HUES64 (cell line): ENCODE data around the gene SETBP1.

Experiments
- H3K27ac ChIP-seq: 2 replicates; pipeline ENCODE4 v1.7.0; 2013; ENCODE audit warnings: low read depth, low read length, inconsistent platforms
- H3K27me3 ChIP-seq: 2 replicates; pipeline ENCODE4 v1.6.1; 2013; ENCODE audit warnings: mild to moderate bottlenecking, low read length; ENCODE audit not compliant: insufficient read depth
- H3K36me3 ChIP-seq: 2 replicates; pipeline ENCODE4 v1.6.1; 2013; ENCODE audit warnings: mild to moderate bottlenecking, low read length; ENCODE audit not compliant: insufficient read depth
- H3K4me1 ChIP-seq: 2 replicates; pipeline ENCODE4 v1.6.1; 2013; ENCODE audit warnings: mild to moderate bottlenecking, low read length, moderate library complexity; ENCODE audit not compliant: insufficient read depth
- H3K4me3 ChIP-seq: 2 replicates; pipeline ENCODE4 v1.5.1; 2013; ENCODE audit warnings: mild to moderate bottlenecking, low read length, moderate library complexity
- H3K9ac ChIP-seq: 2 replicates; pipeline ENCODE4 v1.6.1; 2013; ENCODE audit warnings: mild to moderate bottlenecking, low read depth, low read length
- H3K9me3 ChIP-seq: 2 replicates; pipeline ENCODE4 v1.6.1; 2013; ENCODE audit warnings: low read depth, low read length; ENCODE audit not compliant: insufficient read depth
- WGBS: fragments of 150-250, 120-280 bp; methylation state at CpG from one replicate; pipeline ENCODE4 v1.1.7; 2013; ENCODE audit warnings: missing lambda C conversion rate; 5-methylcytosine and 5-hydroxymethylcytosine counted together

Gene SETBP1

GRCh38 chr18:45061359-45061758 is 380.7 kb downstream of the SETBP1 start:
- no peak overlapping the region for H3K9ac ChIP-seq
- H3K4me1 ChIP-seq: no peaks in the 10 kb centered on the region; the same call in 1 of the 2 replicates
- no peaks in the 10 kb centered on the region for H3K27me3 ChIP-seq
- no peaks in the 10 kb centered on the region for H3K36me3 ChIP-seq
- 100% methylated on average over 1 of the region's 2 CpGs for WGBS
- no peak overlapping the region for H3K27ac ChIP-seq
- no peaks in the 10 kb centered on the region for H3K9me3 ChIP-seq
- no peak overlapping the region for H3K4me3 ChIP-seq

GRCh38 chr18:45063246-45064038 is 382.8 kb downstream of the SETBP1 start:
- 96% methylated on average over 46 of the region's 55 CpGs for WGBS
- Histone ChIP-seq H3K9me3 (no peaks in the 10 kb centered on the region), H3K4me3 (no peak overlapping the region), H3K27me3 (no peaks in the 10 kb centered on the region), H3K9ac (no peak overlapping the region), H3K27ac (no peak overlapping the region), H3K4me1 (no peaks in the 10 kb centered on the region; the same call in 1 of the 2 replicates), H3K36me3 (no peaks in the 10 kb centered on the region)

GRCh38 chr18:45066210-45066609 is 385.5 kb downstream of the SETBP1 start:
- H3K27me3 ChIP-seq: no peaks in the 10 kb centered on the region
- no peaks in the 10 kb centered on the region for H3K4me1 ChIP-seq
- H3K9me3 ChIP-seq: no peaks in the 10 kb centered on the region
- H3K9ac ChIP-seq: no peak overlapping the region
- no peaks in the 10 kb centered on the region for H3K36me3 ChIP-seq
- 86% methylated on average over 4 of the region's 4 CpGs for WGBS
- H3K27ac ChIP-seq: no peak overlapping the region
- no peak overlapping the region for H3K4me3 ChIP-seq

GRCh38 chr18:45066886-45067285 is 386.2 kb downstream of the SETBP1 start:
- Histone ChIP-seq H3K27me3 (no peaks in the 10 kb centered on the region), H3K9ac (no peak overlapping the region), H3K27ac (no peak overlapping the region), H3K9me3 (no peaks in the 10 kb centered on the region), H3K36me3 (no peaks in the 10 kb centered on the region), H3K4me3 (no peak overlapping the region), H3K4me1 (no peaks in the 10 kb centered on the region)
- WGBS: 90% methylated on average over 2 of the region's 2 CpGs

- Histone ChIP-seq H3K36me3 (no peaks in the 10 kb centered on the region), H3K27me3 (no peaks in the 10 kb centered on the region), H3K9me3 (no peaks in the 10 kb centered on the region), H3K9ac (no peak overlapping the region), H3K4me1 (no peaks in the 10 kb centered on the region), H3K27ac (no peak overlapping the region), H3K4me3 (no peak overlapping the region)
- WGBS: 98% methylated on average over 2 of the region's 2 CpGs
Observed at GRCh38 chr18:45068400-45069094, 387.9 kb downstream of the SETBP1 start.

GRCh38 chr18:45069546-45069945 is 388.9 kb downstream of the SETBP1 start:
- H3K4me1 ChIP-seq: no peaks in the 10 kb centered on the region
- 93% methylated on average over 1 of the region's 1 CpG for WGBS
- no peak overlapping the region for H3K9ac ChIP-seq
- no peaks in the 10 kb centered on the region for H3K27me3 ChIP-seq
- no peaks in the 10 kb centered on the region for H3K36me3 ChIP-seq
- H3K27ac ChIP-seq: no peak overlapping the region
- no peak overlapping the region for H3K4me3 ChIP-seq
- no peaks in the 10 kb centered on the region for H3K9me3 ChIP-seq

GRCh38 chr18:45071956-45072355 is 391.3 kb downstream of the SETBP1 start:
- Histone ChIP-seq H3K9me3 (no peaks in the 10 kb centered on the region), H3K27ac (no peak overlapping the region), H3K27me3 (no peaks in the 10 kb centered on the region), H3K4me1 (no peaks in the 10 kb centered on the region), H3K9ac (no peak overlapping the region), H3K4me3 (no peak overlapping the region), H3K36me3 (no peaks in the 10 kb centered on the region)
- WGBS: 92% methylated on average over 3 of the region's 3 CpGs

GRCh38 chr18:45073556-45073955 is 392.9 kb downstream of the SETBP1 start:
- no peaks in the 10 kb centered on the region for H3K27me3 ChIP-seq
- no peak overlapping the region for H3K4me3 ChIP-seq
- H3K9ac ChIP-seq: no peak overlapping the region
- H3K9me3 ChIP-seq: no peaks in the 10 kb centered on the region
- H3K27ac ChIP-seq: no peak overlapping the region
- H3K4me1 ChIP-seq: no peaks in the 10 kb centered on the region
- H3K36me3 ChIP-seq: no peaks in the 10 kb centered on the region

GRCh38 chr18:45081566-45082181 is 401.0 kb downstream of the SETBP1 start:
- Histone ChIP-seq H3K9me3 (no peaks in the 10 kb centered on the region), H3K4me1 (0 out of 2 replicates have a peak, but pooled peaks cover 4% of the 10 kb centered on the region), H3K27me3 (no peaks in the 10 kb centered on the region), H3K36me3 (no peaks in the 10 kb centered on the region), H3K9ac (no peak overlapping the region), H3K27ac (no peak overlapping the region), H3K4me3 (no peak overlapping the region)
- WGBS: 94% methylated on average over 6 of the region's 6 CpGs

GRCh38 chr18:45083226-45083855 is 402.7 kb downstream of the SETBP1 start:
- Histone ChIP-seq H3K36me3 (no peaks in the 10 kb centered on the region), H3K4me3 (no peak overlapping the region), H3K4me1 (0 out of 2 replicates have a peak, but pooled peaks cover 4% of the 10 kb centered on the region), H3K27me3 (no peaks in the 10 kb centered on the region), H3K27ac (no peak overlapping the region), H3K9me3 (no peaks in the 10 kb centered on the region), H3K9ac (no peak overlapping the region)
- 97% methylated on average over 8 of the region's 8 CpGs for WGBS

GRCh38 chr18:45084206-45084605 is 403.5 kb downstream of the SETBP1 start:
- 0 out of 2 replicates have a peak, but pooled peaks cover 4% of the 10 kb centered on the region for H3K4me1 ChIP-seq
- no peaks in the 10 kb centered on the region for H3K27me3 ChIP-seq
- no peak overlapping the region for H3K4me3 ChIP-seq
- no peaks in the 10 kb centered on the region for H3K36me3 ChIP-seq
- no peak overlapping the region for H3K27ac ChIP-seq
- H3K9me3 ChIP-seq: no peaks in the 10 kb centered on the region
- 98% methylated on average over 13 of the region's 13 CpGs for WGBS
- no peak overlapping the region for H3K9ac ChIP-seq
